Type B pancreatic cell (in vitro differentiated cells): ENCODE data around the gene JMJD7. TPM values are rescaled to one million over a fixed set of nuclear protein-coding genes. Genes with fewer than 3 reads are reported as not detected.

Experiments used
- DNase-seq: peaks from one replicate; pipeline ENCODE4 v3.0.0; 2021; ENCODE audit warnings: mixed read lengths; ENCODE audit not compliant: unreplicated experiment; ENCODE audit errors: extremely low spot score
- H3K27ac Mint-ChIP-seq: 2 replicates; pipeline ENCODE4 v1.8.0; 2021; ENCODE audit warnings: mild to moderate bottlenecking, mixed read lengths
- H3K27me3 Mint-ChIP-seq: 2 replicates; pipeline ENCODE4 v1.8.0; 2021; ENCODE audit warnings: mixed read lengths
- H3K36me3 Mint-ChIP-seq: 2 replicates; pipeline ENCODE4 v1.8.0; 2021; ENCODE audit warnings: mixed read lengths
- H3K4me1 Mint-ChIP-seq: one replicate; pipeline ENCODE4 v1.8.0; 2021; ENCODE audit warnings: mixed read lengths; ENCODE audit not compliant: unreplicated experiment
- H3K4me3 Mint-ChIP-seq: 2 replicates; pipeline ENCODE4 v1.8.0; 2021; ENCODE audit warnings: mild to moderate bottlenecking, mixed read lengths
- H3K9me3 Mint-ChIP-seq: 2 replicates; pipeline ENCODE4 v1.8.0; 2021; ENCODE audit warnings: mixed read lengths
- total RNA-seq: library from RNA; stranded (reverse); gene quantifications from 2 replicates; pipeline ENCODE4 v1.2.1, GENCODE V29; 2021; ENCODE audit warnings: low replicate concordance
- TF ChIP-seq, protein P1 (sequence below): fragments of 200-600 bp; sonication (generic); conservative IDR thresholded peaks from 2 replicates; pipeline ENCODE4 v1.5.0; 2021; ENCODE audit warnings: antibody characterized with exemption, mild to moderate bottlenecking

The JMJD7 gene
- total RNA-seq, 1 donor from 2014 or later = 29.0 TPM

DNA sequence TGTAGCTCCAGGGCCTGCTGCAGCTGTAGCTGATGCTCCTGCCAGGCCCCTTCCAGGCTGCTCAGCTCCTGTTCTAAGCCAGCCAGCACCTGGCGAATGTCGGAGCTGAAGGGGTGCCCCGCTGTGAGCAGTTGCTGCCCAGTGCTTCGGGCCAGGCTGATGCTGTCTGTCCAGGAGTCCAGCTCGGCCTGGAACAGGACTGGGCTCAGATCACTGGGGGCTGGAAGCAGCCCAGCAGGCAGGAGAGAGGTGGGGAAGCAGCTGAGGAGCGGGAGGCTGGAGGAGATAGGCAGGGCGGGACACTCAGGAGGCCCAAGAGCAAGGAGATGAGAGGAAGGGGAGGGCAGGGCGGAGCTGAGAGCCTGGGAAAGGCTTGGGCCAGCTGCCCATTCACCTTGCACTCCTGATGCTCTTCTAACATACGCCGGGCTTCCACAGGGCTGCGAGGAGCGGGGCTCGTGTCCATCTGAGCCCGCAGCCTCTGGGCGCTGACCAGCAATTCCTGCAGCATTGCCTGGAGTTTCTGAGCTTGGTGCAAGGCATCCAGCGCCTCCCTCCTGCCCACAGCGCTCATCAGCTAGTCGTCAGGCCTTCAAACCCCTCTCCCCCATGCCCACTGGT is 34.0 kb downstream of the JMJD7 start:
- H3K36me3 Mint-ChIP-seq = no peaks in the 10 kb centered on the region
- no peaks in the 10 kb centered on the region for H3K9me3 Mint-ChIP-seq
- H3K4me1 Mint-ChIP-seq = peaks cover 5% of the 10 kb centered on the region
- DNase-seq = no peak
- TF ChIP-seq, protein P1, sequence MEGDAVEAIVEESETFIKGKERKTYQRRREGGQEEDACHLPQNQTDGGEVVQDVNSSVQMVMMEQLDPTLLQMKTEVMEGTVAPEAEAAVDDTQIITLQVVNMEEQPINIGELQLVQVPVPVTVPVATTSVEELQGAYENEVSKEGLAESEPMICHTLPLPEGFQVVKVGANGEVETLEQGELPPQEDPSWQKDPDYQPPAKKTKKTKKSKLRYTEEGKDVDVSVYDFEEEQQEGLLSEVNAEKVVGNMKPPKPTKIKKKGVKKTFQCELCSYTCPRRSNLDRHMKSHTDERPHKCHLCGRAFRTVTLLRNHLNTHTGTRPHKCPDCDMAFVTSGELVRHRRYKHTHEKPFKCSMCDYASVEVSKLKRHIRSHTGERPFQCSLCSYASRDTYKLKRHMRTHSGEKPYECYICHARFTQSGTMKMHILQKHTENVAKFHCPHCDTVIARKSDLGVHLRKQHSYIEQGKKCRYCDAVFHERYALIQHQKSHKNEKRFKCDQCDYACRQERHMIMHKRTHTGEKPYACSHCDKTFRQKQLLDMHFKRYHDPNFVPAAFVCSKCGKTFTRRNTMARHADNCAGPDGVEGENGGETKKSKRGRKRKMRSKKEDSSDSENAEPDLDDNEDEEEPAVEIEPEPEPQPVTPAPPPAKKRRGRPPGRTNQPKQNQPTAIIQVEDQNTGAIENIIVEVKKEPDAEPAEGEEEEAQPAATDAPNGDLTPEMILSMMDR = no peak
- H3K4me3 Mint-ChIP-seq = no peak overlapping the region
- no peaks in the 10 kb centered on the region for H3K27me3 Mint-ChIP-seq
- no peak overlapping the region for H3K27ac Mint-ChIP-seq

DNA sequence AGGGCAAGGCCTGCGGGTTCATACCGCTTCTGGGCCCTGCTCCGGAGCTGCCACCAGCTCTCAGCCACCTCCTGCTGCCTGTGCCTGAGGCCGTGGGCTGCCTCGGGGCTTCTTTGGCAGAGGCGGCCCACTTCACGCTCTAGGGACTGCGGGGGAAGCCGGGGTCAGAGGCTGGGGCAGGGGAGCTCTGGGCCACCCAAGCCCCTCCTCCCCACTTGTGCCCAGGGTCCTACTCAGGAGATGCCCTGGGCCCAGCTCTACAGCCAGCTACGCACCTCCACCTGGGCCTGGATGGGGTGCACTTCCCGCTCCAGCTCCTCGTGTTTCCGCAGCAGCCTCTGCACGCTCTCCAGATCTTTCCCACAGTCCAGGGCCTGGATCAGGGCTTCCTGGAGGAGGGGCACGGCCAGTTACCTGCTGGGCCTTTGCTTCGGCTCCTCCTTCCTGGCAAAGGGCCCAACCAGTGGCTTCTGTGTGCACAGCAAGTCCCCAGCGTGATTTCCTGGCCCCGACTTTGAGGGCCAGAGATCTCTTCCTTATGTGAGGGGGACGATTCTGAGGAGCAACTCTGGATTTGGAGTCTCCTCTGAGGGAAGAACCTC is 34.7 kb downstream of the JMJD7 start:
- no peak overlapping the region for H3K27ac Mint-ChIP-seq
- no peak overlapping the region for H3K4me3 Mint-ChIP-seq
- TF ChIP-seq, protein P1 = no peak
- no peaks in the 10 kb centered on the region for H3K9me3 Mint-ChIP-seq
- no peaks in the 10 kb centered on the region for H3K27me3 Mint-ChIP-seq
- H3K4me1 Mint-ChIP-seq = peaks cover 10% of the 10 kb centered on the region
- H3K36me3 Mint-ChIP-seq = no peaks in the 10 kb centered on the region
- DNase-seq = no peak

DNA sequence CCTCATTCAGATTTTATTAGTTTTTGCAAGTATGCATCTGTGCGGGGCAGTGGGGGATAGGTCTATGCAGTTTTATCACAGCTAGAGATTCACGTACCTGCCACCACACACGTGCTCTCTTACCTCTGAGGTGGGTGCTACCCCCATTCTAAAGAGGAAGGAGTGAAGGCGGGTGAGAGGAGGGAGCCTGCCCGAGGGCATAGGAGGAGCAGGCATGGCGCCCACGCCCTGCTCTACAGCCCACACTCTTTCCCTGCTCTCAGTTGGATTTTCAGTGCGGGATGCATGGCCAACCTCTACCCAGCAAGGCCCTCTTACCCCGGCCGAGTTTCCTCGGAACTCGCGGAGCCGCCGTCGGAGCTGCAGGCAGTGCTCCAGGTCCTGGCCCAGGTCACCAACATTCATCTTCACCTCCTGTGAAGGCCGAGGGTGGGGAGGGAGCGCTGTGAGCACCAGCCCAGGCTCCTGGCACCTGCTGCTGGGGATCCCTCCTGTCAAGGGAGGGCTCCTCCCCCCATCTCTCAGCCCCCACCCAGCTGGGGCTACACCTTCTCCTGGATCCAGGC is 37.7 kb downstream of the JMJD7 start:
- no peak for DNase-seq
- no peaks in the 10 kb centered on the region for H3K27me3 Mint-ChIP-seq
- no peak overlapping the region for H3K27ac Mint-ChIP-seq
- peaks cover 16% of the 10 kb centered on the region for H3K4me1 Mint-ChIP-seq
- no peak overlapping the region for H3K4me3 Mint-ChIP-seq
- H3K36me3 Mint-ChIP-seq = peaks cover 3% of the 10 kb centered on the region
- no peaks in the 10 kb centered on the region for H3K9me3 Mint-ChIP-seq
- TF ChIP-seq, protein P1 = no peak

DNA sequence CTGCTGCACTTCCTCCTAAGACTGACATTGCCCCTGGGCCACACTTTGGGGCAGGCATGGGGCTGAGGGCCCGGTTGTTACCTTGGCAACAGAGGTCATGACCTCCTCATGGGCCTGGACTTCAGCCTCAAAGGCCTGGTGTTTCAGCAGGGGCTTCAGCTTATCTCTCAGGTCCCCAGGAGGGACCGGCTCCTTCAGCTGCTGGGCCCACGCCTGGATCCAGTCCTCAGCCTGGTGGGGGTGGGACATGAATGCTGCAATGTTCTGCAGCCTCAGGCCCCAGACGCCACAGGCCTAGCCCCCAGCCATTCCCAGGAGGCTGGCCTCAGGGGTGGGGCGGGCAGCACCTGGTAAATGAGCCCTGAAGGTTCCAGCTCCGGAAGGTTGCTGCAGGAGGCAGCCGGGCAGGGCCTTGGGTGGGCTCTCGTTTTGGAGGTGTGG is 38.4 kb downstream of the JMJD7 start:
- Mint-ChIP-seq H3K4me1 (peaks cover 19% of the 10 kb centered on the region), H3K27me3 (no peaks in the 10 kb centered on the region), H3K36me3 (peaks cover 3% of the 10 kb centered on the region), H3K9me3 (no peaks in the 10 kb centered on the region), H3K27ac (no peak overlapping the region), H3K4me3 (no peak overlapping the region)
- no peak for DNase-seq
- TF ChIP-seq, protein P1 = no peak

DNA sequence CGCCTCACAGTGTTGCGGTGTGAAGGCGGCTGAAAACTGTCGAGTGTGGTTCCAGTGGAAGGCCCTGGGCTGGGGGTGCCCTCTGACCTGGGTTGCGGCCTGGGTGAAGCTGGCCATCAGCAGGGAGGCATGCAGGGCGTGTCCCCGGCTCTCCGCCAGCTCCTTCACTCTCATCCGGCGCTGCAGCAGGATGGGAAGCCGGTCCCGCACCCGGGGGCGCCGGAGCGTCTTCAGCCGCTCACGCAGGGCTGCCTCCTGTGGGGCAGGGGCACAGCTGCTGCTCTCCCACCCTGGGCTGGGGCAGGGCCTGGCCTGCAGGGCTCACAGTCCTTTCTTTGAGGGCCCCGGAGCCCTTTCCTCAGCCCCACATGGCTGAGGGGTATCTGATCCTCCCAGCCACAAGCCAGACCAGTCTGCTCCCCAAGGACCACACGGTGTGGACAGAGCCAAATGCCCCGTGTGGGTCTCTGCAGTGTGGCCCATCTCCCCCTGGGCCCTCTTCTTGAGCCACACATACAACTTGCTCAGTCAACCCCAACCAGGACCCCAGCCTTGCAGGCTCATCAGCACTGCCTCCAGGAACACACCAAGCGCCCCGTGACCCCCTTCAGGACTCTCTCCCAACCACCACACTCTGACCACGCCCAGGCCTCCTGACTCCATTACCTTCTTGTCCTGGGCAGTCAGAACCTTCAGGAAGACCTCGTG is 39.1 kb downstream of the JMJD7 start:
- TF ChIP-seq, protein P1 = no peak
- Mint-ChIP-seq H3K27me3 (no peaks in the 10 kb centered on the region), H3K4me1 (peaks cover 19% of the 10 kb centered on the region), H3K36me3 (peaks cover 3% of the 10 kb centered on the region), H3K27ac (no peak overlapping the region), H3K9me3 (no peaks in the 10 kb centered on the region), H3K4me3 (no peak overlapping the region)
- DNase-seq = no peak
